ENCODE data around the gene ACTL6B. TPM values are rescaled to one million over a fixed set of nuclear protein-coding genes. Genes with fewer than 3 reads are reported as not detected.

ACTL6B gene
- total and polyA plus RNA-seq, 2 of the 13 experiments (the other 11 are each of a cell fraction or from before 2014, with no cell fraction given), result not detected

Other genes with a start within 250 kb of the ACTL6B start
- gene ZCWPW1, start 227.7 kb downstream of the ACTL6B start, total RNA-seq (2016; rRNA removed; fragmentation: Illumina TruSeq; extraction: Trizol), result 2.5 and 2.6 TPM in 2 replicates
- gene ZCWPW1, start 227.7 kb downstream of the ACTL6B start, polyA plus RNA-seq (2011; rRNA removed), result 1.6 and 2.4 TPM in 2 replicates
- 22.6 and 26.0 TPM in 2 replicates for gene MEPCE, start 226.6 kb downstream of the ACTL6B start, total RNA-seq (2016; rRNA removed; fragmentation: Illumina TruSeq; extraction: Trizol)
- gene MEPCE, start 226.6 kb downstream of the ACTL6B start, polyA plus RNA-seq (2011; rRNA removed), result 12.3 and 12.7 TPM in 2 replicates
- 16.7 and 24.8 TPM in 2 replicates for gene PPP1R35, start 220.0 kb downstream of the ACTL6B start, total RNA-seq (2016; rRNA removed; fragmentation: Illumina TruSeq; extraction: Trizol)
- 26.4 and 29.0 TPM in 2 replicates for gene PPP1R35, start 220.0 kb downstream of the ACTL6B start, polyA plus RNA-seq (2011; rRNA removed)
- not detected in 2 replicates for gene SPACDR, start 192.2 kb downstream of the ACTL6B start, total RNA-seq (2016; rRNA removed; fragmentation: Illumina TruSeq; extraction: Trizol)
- gene SPACDR, start 192.2 kb downstream of the ACTL6B start, polyA plus RNA-seq (2011; rRNA removed), result 0.24 and 0.41 TPM in 2 replicates
- 6.3 and 7.7 TPM in 2 replicates for gene TSC22D4, start 177.2 kb downstream of the ACTL6B start, total RNA-seq (2016; rRNA removed; fragmentation: Illumina TruSeq; extraction: Trizol)
- 8.7 and 10.1 TPM in 2 replicates for gene TSC22D4, start 177.2 kb downstream of the ACTL6B start, polyA plus RNA-seq (2011; rRNA removed)
- gene NYAP1, start 172.5 kb downstream of the ACTL6B start, total RNA-seq (2016; rRNA removed; fragmentation: Illumina TruSeq; extraction: Trizol), result 0.15 TPM in 2 replicates
- 0.46 and 0.76 TPM in 2 replicates for gene NYAP1, start 172.5 kb downstream of the ACTL6B start, polyA plus RNA-seq (2011; rRNA removed)
- gene AGFG2, start 117.2 kb downstream of the ACTL6B start, total RNA-seq (2016; rRNA removed; fragmentation: Illumina TruSeq; extraction: Trizol), result 117 and 132 TPM in 2 replicates
- gene AGFG2, start 117.2 kb downstream of the ACTL6B start, polyA plus RNA-seq (2011; rRNA removed), result 125 and 127 TPM in 2 replicates
- 0.15 TPM in 1 of 2 replicates, not detected in the other for gene SAP25, start 82.5 kb downstream of the ACTL6B start, total RNA-seq (2016; rRNA removed; fragmentation: Illumina TruSeq; extraction: Trizol)
- 0.20 TPM in 2 replicates for gene SAP25, start 82.5 kb downstream of the ACTL6B start, polyA plus RNA-seq (2011; rRNA removed)
- 2.9 and 7.0 TPM in 2 replicates for gene LRCH4, start 70.3 kb downstream of the ACTL6B start, total RNA-seq (2016; rRNA removed; fragmentation: Illumina TruSeq; extraction: Trizol)
- gene LRCH4, start 70.3 kb downstream of the ACTL6B start, polyA plus RNA-seq (2011; rRNA removed), result 9.3 and 11.1 TPM in 2 replicates
- gene FBXO24, start 70.1 kb downstream of the ACTL6B start, total RNA-seq (2016; rRNA removed; fragmentation: Illumina TruSeq; extraction: Trizol), result 0.13 and 0.20 TPM in 2 replicates
- 0.31 and 0.55 TPM in 2 replicates for gene FBXO24, start 70.1 kb downstream of the ACTL6B start, polyA plus RNA-seq (2011; rRNA removed)
- 3.9 and 16.0 TPM in 2 replicates for gene PCOLCE, start 54.1 kb downstream of the ACTL6B start, total RNA-seq (2016; rRNA removed; fragmentation: Illumina TruSeq; extraction: Trizol)
- gene PCOLCE, start 54.1 kb downstream of the ACTL6B start, polyA plus RNA-seq (2011; rRNA removed), result 5.3 and 6.9 TPM in 2 replicates
- gene MOSPD3, start 43.9 kb downstream of the ACTL6B start, total RNA-seq (2016; rRNA removed; fragmentation: Illumina TruSeq; extraction: Trizol), result 6.1 and 7.6 TPM in 2 replicates
- 8.6 and 8.8 TPM in 2 replicates for gene MOSPD3, start 43.9 kb downstream of the ACTL6B start, polyA plus RNA-seq (2011; rRNA removed)
- gene TFR2, start 14.9 kb downstream of the ACTL6B start, total RNA-seq (2016; rRNA removed; fragmentation: Illumina TruSeq; extraction: Trizol), result 12.5 and 36.9 TPM in 2 replicates
- 64.2 and 122 TPM in 2 replicates for gene TFR2, start 14.9 kb downstream of the ACTL6B start, polyA plus RNA-seq (2011; rRNA removed)
- 48.3 and 64.3 TPM in 2 replicates for gene GNB2, start 17.3 kb upstream of the ACTL6B start, total RNA-seq (2016; rRNA removed; fragmentation: Illumina TruSeq; extraction: Trizol)
- 67.1 and 82.0 TPM in 2 replicates for gene GNB2, start 17.3 kb upstream of the ACTL6B start, polyA plus RNA-seq (2011; rRNA removed)
- 6.4 and 16.1 TPM in 2 replicates for gene GIGYF1, start 37.8 kb upstream of the ACTL6B start, total RNA-seq (2016; rRNA removed; fragmentation: Illumina TruSeq; extraction: Trizol)
- gene GIGYF1, start 37.8 kb upstream of the ACTL6B start, polyA plus RNA-seq (2011; rRNA removed), result 7.6 and 10.2 TPM in 2 replicates
- gene POP7, start 49.7 kb upstream of the ACTL6B start, total RNA-seq (2016; rRNA removed; fragmentation: Illumina TruSeq; extraction: Trizol), result 91.1 and 91.5 TPM in 2 replicates
- 63.9 and 70.6 TPM in 2 replicates for gene POP7, start 49.7 kb upstream of the ACTL6B start, polyA plus RNA-seq (2011; rRNA removed)
- 9.9 and 10.3 TPM in 2 replicates for gene EPO, start 64.0 kb upstream of the ACTL6B start, total RNA-seq (2016; rRNA removed; fragmentation: Illumina TruSeq; extraction: Trizol)
- gene EPO, start 64.0 kb upstream of the ACTL6B start, polyA plus RNA-seq (2011; rRNA removed), result 25.7 and 26.2 TPM in 2 replicates
- gene ZAN, start 77.1 kb upstream of the ACTL6B start, total RNA-seq (2016; rRNA removed; fragmentation: Illumina TruSeq; extraction: Trizol), result 0.02 and 0.08 TPM in 2 replicates
- 0.09 and 0.14 TPM in 2 replicates for gene ZAN, start 77.1 kb upstream of the ACTL6B start, polyA plus RNA-seq (2011; rRNA removed)
- gene EPHB4, start 171.1 kb upstream of the ACTL6B start, total RNA-seq (2016; rRNA removed; fragmentation: Illumina TruSeq; extraction: Trizol), result 43.7 and 69.6 TPM in 2 replicates
- gene EPHB4, start 171.1 kb upstream of the ACTL6B start, polyA plus RNA-seq (2011; rRNA removed), result 61.4 and 68.6 TPM in 2 replicates
- gene SLC12A9, start 196.3 kb upstream of the ACTL6B start, total RNA-seq (2016; rRNA removed; fragmentation: Illumina TruSeq; extraction: Trizol), result 5.4 and 16.6 TPM in 2 replicates
- gene SLC12A9, start 196.3 kb upstream of the ACTL6B start, polyA plus RNA-seq (2011; rRNA removed), result 8.7 and 13.9 TPM in 2 replicates
- 0.38 TPM in 1 of 2 replicates, not detected in the other for gene TRIP6, start 210.9 kb upstream of the ACTL6B start, total RNA-seq (2016; rRNA removed; fragmentation: Illumina TruSeq; extraction: Trizol)
- 0.30 and 0.34 TPM in 2 replicates for gene TRIP6, start 210.9 kb upstream of the ACTL6B start, polyA plus RNA-seq (2011; rRNA removed)
- 79.1 and 106 TPM in 2 replicates for gene SRRT, start 218.7 kb upstream of the ACTL6B start, total RNA-seq (2016; rRNA removed; fragmentation: Illumina TruSeq; extraction: Trizol)
- 26.2 and 30.4 TPM in 2 replicates for gene SRRT, start 218.7 kb upstream of the ACTL6B start, polyA plus RNA-seq (2011; rRNA removed)
- gene UFSP1, start 233.3 kb upstream of the ACTL6B start, total RNA-seq (2016; rRNA removed; fragmentation: Illumina TruSeq; extraction: Trizol), result 2.8 and 3.3 TPM in 2 replicates
- gene UFSP1, start 233.3 kb upstream of the ACTL6B start, polyA plus RNA-seq (2011; rRNA removed), result 0.65 and 1.3 TPM in 2 replicates
- gene ACHE, start 239.4 kb upstream of the ACTL6B start, total RNA-seq (2016; rRNA removed; fragmentation: Illumina TruSeq; extraction: Trizol), result 0.18 TPM in 1 of 2 replicates, not detected in the other
- 0.40 and 0.99 TPM in 2 replicates for gene ACHE, start 239.4 kb upstream of the ACTL6B start, polyA plus RNA-seq (2011; rRNA removed)